GM12873 (cell line): ENCODE data around the gene TBX4.

ENCODE experiments used
- TF ChIP-seq, protein P1 (sequence below): IDR thresholded peaks from 2 replicates; pipeline ENCODE4 v1.5.1; 2012; ENCODE audit warnings: low read depth, mild to moderate bottlenecking, moderate library complexity, low read length, control low read depth; ENCODE audit not compliant: insufficient read depth; ENCODE audit errors: missing control alignments

Gene TBX4

GRCh38 chr17:61488878-61489718 is 36.9 kb downstream of the TBX4 start:
- TF ChIP-seq, protein P1, sequence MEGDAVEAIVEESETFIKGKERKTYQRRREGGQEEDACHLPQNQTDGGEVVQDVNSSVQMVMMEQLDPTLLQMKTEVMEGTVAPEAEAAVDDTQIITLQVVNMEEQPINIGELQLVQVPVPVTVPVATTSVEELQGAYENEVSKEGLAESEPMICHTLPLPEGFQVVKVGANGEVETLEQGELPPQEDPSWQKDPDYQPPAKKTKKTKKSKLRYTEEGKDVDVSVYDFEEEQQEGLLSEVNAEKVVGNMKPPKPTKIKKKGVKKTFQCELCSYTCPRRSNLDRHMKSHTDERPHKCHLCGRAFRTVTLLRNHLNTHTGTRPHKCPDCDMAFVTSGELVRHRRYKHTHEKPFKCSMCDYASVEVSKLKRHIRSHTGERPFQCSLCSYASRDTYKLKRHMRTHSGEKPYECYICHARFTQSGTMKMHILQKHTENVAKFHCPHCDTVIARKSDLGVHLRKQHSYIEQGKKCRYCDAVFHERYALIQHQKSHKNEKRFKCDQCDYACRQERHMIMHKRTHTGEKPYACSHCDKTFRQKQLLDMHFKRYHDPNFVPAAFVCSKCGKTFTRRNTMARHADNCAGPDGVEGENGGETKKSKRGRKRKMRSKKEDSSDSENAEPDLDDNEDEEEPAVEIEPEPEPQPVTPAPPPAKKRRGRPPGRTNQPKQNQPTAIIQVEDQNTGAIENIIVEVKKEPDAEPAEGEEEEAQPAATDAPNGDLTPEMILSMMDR, result no peak

GRCh38 chr17:61489719-61490490 is 37.7 kb downstream of the TBX4 start:
- TF ChIP-seq, protein P1, result no peak

DNA sequence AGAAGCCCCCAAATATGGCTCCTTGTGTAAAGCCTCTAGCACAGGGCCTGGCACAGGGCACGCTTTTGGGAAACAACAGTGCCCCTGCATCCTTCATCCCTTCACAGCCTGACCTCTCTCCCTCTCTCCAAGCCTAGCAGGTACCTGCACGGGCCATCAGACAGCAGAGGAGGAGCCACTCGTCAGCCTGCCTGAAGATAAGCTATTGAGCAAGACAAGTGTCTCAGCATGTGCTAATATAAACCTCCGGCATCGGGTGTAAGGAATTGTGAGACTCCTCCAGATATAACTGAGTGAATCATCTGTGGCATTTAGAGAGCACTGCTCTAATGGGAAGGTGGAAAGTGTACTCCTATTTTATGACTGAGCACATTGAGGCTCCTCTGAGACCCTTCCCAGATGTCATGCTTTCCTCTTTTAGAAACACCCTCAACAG is 38.3 kb downstream of the TBX4 start:
- TF ChIP-seq, protein P1, result no peak

- TF ChIP-seq, protein P1, result no peak
Measured at GRCh38 chr17:61491981-61492380, 39.8 kb downstream of the TBX4 start.

GRCh38 chr17:61492759-61493526 is 40.7 kb downstream of the TBX4 start:
- TF ChIP-seq, protein P1, result no peak

DNA sequence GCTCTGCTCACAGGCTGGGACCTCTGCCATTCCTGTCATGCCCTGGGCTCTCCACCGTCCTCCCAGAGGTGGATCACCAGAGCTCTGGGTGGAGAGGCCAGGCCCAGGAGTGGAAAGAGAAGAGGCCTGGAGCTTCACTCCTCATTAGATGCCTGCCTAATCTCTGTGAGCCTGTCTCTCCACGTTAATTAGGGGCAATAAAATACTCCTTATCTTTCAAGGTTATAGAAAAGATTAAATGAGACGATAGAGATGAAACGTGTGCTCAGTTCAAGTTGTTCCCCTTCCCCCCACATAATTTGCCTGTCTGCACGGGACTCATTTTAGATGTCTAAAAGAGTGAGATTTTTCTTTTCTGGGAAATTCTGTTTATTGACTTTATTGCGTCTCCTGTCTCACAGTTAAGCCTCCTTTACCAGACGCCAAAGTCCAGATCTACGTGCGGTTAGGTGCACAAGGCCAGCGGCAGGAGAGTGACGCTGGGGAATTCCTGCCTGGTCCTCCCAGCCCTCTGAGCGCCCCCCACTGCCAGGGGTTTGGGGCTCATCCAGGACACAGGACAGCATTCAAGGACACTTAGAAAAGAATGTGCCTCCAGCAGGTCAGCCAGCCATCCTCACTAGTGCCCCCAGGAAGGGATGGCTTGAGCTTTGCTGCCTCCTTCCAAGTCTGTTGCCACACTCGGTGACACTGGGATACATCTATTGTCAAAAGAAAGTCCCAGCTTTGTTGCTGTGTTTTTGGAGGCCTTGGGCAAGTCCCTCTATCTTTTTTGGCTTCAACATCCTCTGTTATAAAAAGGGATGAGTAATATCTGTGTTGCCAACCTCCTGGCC is 42.3 kb downstream of the TBX4 start:
- TF ChIP-seq, protein P1, result no peak
